Superior temporal gyrus (tissue), 1 donor: ENCODE data around the gene RASIP1.
"Not testable (repeated sequence)": the region's sequence is repeated elsewhere in the genome, so short reads cannot be mapped to it uniquely, and the experiment has no call there.

Source experiments
- DNase-seq: peaks from one replicate; pipeline ENCODE4 v3.0.0-alpha.2; 2016; ENCODE audit errors: extremely low spot score

RASIP1 gene

GRCh38 chr19:48708471-48708870, 31.9 kb downstream of the RASIP1 start:
- no peak for DNase-seq

GRCh38 chr19:48705431-48705830, 35.0 kb downstream of the RASIP1 start:
- no peak for DNase-seq

DNA sequence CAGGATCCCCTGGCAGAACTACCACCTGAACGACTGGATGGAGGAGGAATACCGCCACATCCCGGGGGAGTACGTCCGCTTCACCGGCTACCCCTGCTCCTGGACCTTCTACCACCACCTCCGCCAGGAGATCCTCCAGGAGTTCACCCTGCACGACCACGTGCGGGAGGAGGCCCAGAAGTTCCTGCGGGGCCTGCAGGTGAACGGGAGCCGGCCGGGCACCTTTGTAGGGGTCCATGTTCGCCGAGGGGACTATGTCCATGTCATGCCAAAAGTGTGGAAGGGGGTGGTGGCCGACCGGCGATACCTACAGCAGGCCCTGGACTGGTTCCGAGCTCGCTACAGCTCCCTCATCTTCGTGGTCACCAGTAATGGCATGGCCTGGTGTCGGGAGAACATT, 37.1 kb downstream of the RASIP1 start:
- DNase-seq = no peak

DNA sequence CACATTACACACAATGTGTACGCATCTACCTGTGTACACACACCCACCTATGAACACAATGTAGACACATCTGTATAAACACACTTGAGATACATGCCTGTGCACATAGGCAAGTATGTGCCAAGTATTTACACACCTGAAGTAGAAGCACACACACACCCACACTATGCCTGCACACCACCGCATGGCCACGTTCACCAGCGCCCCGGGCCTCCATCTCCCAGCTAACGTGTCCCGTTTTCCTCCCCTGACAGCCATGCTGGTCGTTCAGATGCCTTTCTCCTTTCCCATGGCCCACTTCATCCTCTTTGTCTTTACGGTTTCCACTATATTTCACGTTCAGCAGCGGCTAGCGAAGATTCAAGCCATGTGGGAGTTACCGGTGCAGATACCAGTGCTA, 37.7 kb downstream of the RASIP1 start:
- DNase-seq = no peak

DNA sequence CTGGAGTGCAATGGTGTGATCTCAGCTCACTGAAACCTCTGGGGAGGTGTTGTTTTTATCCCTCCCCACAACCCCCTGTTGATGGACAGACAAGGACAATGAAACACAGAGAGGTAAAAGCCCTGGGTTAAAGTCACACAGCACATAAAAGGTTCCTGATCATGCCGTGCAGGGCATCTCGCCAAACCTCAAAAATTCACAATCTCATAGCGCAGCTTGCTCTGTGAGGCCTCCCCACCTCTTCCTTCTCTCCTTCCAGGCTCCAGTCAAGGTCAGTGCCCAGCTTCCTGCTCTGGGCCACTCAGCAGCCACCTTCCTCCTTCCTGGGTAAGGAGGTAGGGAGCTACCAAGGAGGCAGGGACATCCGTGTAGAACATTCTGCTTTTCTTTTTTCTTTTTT, 42.4 kb downstream of the RASIP1 start:
- no peak for DNase-seq

DNA sequence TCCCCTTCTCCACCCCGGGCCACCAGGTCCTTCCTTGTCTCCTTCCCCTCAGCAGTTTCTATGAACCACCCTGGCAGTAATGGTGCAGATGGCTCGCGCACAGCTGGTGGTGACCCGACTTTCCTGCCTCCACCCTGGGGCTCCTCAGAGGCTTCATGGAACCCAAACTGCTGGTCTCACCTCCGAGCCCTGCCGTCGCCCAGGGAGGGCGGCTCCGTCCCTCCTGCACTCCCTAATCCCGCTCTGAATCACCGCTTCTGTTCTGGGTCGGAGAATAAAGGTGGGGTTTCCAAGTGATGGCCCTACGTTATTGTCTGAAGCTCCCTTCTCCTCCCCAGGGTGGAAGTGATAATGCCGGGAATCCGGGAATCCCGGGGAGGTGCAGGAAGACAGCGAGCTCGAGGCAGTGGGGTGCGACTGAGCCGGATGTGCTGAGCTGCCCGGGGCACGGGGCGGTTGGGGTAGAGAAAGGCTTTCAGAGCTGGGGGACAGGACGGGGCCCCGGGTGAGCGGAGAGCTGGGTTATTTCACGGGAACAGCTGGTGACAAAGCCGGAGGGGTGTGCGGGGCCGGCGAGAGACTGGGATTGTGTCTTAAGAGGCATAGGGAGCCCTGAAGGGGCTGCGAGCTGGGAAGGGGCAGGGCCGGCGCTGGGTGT, 43.9 kb downstream of the RASIP1 start:
- DNase-seq = no peak

GRCh38 chr19:48695743-48696352, 44.6 kb downstream of the RASIP1 start, which contains the start of gene FUT2:
Gene FUT2 (plus strand): TSS chr19:48695971. CDS start chr19:48702957, 6,986 bp downstream.
- DNase-seq = no peak

GRCh38 chr19:48693629-48694028, 46.8 kb downstream of the RASIP1 start:
- DNase-seq = not testable (repeated sequence)

- DNase-seq = peak; percentile 53
Measured at GRCh38 chr19:48689449-48689848, 51.0 kb downstream of the RASIP1 start.

- no peak for DNase-seq
Measured at GRCh38 chr19:48687776-48688175, 52.6 kb downstream of the RASIP1 start.

DNA sequence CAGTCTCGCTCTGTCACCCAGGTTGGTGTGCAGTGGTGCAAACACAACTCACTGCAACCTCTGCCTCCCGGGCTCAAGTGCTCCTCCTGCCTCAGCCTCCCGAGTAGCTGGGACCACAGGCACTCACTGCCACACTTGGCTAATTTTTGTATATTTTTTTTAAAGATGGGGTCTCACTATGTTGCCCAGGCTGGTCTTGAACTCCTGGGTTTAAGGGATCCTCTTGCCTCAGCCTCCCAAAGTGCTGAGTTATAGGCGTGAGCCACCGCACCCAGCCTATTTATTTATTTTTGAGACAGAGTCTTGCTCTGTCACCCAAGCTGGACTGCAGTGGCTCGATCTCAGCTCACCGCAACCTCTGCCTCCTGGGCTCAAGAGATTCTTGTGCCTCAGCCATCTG, 53.8 kb downstream of the RASIP1 start:
- DNase-seq = not testable (repeated sequence)

- DNase-seq = no peak
Measured at GRCh38 chr19:48686088-48686487, 54.3 kb downstream of the RASIP1 start.

GRCh38 chr19:48685583-48685982, 54.8 kb downstream of the RASIP1 start:
- DNase-seq = no peak

- peak; percentile 75 for DNase-seq
Measured at GRCh38 chr19:48683349-48683748, 57.1 kb downstream of the RASIP1 start.

GRCh38 chr19:48681127-48681470, 59.3 kb downstream of the RASIP1 start:
- DNase-seq = peak; percentile 62

DNA sequence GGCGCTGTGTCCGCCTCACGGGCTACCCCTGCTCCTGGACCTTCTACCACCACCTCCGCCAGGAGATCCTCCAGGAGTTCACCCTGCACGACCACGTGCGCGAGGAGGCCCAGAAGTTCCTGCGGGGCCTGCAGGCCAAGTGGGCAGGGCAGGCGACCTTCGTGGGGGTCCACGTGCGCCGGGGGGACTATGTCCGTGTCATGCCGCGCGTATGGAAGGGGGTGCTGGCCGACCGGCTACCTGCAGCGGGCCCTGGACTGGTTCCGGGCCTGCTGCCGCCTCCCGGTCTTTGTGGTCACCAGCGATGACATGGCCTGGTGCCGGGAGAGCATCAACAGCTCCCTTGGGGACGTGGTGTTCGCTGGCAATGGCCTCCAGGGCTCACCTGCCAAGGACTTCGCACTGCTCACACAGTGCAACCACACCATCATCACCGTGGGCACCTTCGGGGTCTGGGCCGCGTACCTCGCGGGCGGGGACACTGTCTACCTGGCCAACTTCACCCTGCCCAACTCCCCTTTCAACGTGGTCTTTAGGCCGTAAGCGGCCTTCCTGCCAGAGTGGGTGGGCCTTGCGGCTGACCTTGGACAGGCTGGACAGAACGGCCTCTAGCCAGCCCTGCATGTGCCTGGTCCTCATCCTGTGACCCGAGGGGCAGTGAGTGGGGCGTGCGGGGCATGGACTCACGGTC, 59.8 kb downstream of the RASIP1 start:
- no peak for DNase-seq

GRCh38 chr19:48680006-48680405, 60.4 kb downstream of the RASIP1 start:
- DNase-seq = not testable (repeated sequence)

GRCh38 chr19:48678201-48678600, 62.2 kb downstream of the RASIP1 start:
- DNase-seq = no peak

- DNase-seq = no peak
Measured at GRCh38 chr19:48676887-48677286, 63.5 kb downstream of the RASIP1 start.

- no peak for DNase-seq
Measured at GRCh38 chr19:48676487-48676886, 63.9 kb downstream of the RASIP1 start.

GRCh38 chr19:48674921-48675824, 65.2 kb downstream of the RASIP1 start:
- DNase-seq = peak; percentile 95

- no peak for DNase-seq
Measured at GRCh38 chr19:48674216-48674809, 66.1 kb downstream of the RASIP1 start.
